ENCODE data around the gene PDCL2.

DNA sequence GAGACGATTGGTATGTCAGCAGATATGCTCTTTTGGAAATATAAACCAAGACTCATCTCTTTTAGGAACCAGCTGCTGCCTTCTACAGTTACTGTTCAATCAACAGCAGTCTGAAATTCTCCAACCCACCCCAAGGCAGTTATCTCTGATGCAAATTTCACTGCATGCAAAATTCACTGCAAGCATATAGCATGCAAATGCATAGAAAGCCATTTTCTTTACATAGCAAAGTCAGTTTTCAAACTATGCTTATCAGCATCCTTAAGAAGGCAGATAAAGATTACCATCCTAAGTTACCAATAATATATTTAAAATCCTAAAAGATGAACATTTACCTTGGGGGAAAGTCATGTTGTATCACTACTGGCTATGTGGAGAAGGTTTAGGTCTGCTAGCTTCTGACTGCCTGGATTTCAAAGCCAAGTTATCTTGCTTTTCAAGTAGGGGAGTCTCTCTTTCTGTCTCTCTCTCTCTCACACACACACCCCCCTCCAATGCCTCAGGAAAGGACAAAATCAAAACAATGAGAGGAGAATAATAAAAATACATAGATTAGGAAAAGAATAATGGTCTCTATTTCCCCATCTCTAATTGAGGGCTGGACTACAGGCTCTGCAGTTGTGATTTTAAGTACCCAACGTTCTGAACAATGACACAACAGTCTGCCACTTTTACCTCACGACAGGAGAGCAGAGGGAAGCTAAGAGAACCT lies 42.5 kb upstream of the PDCL2 start:
- no peak for TF ChIP-seq ZBTB7A (IDR thresholded peaks at IDR 0.05; ENCODE audit: borderline replicate concordance, control insufficient read depth, low read depth, low read length)
- TF ChIP-seq SPI1 (IDR thresholded peaks at IDR 0.05; ENCODE audit: borderline replicate concordance, low read depth, low read length): no peak
- TF ChIP-seq KAT8 (IDR thresholded peaks at IDR 0.05; ENCODE audit: low read depth): no peak
- no peak for TF ChIP-seq TEAD2 (tag; IDR thresholded peaks at IDR 0.05)
- no peak for TF ChIP-seq ATF4 (CRISPR knock-in tag; IDR thresholded peaks at IDR 0.05)
- TF ChIP-seq, protein P1, sequence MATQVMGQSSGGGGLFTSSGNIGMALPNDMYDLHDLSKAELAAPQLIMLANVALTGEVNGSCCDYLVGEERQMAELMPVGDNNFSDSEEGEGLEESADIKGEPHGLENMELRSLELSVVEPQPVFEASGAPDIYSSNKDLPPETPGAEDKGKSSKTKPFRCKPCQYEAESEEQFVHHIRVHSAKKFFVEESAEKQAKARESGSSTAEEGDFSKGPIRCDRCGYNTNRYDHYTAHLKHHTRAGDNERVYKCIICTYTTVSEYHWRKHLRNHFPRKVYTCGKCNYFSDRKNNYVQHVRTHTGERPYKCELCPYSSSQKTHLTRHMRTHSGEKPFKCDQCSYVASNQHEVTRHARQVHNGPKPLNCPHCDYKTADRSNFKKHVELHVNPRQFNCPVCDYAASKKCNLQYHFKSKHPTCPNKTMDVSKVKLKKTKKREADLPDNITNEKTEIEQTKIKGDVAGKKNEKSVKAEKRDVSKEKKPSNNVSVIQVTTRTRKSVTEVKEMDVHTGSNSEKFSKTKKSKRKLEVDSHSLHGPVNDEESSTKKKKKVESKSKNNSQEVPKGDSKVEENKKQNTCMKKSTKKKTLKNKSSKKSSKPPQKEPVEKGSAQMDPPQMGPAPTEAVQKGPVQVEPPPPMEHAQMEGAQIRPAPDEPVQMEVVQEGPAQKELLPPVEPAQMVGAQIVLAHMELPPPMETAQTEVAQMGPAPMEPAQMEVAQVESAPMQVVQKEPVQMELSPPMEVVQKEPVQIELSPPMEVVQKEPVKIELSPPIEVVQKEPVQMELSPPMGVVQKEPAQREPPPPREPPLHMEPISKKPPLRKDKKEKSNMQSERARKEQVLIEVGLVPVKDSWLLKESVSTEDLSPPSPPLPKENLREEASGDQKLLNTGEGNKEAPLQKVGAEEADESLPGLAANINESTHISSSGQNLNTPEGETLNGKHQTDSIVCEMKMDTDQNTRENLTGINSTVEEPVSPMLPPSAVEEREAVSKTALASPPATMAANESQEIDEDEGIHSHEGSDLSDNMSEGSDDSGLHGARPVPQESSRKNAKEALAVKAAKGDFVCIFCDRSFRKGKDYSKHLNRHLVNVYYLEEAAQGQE (IDR thresholded peaks at IDR 0.05; ENCODE audit: borderline replicate concordance): no peak
- TF ChIP-seq, protein P1 (CRISPR knock-in tag; IDR thresholded peaks at IDR 0.05; ENCODE audit: low read depth): no peak
- no peak for TF ChIP-seq FOXP1 (CRISPR knock-in tag; IDR thresholded peaks at IDR 0.05)
- no peak for TF ChIP-seq CTBP1 (IDR thresholded peaks at IDR 0.05; ENCODE audit: borderline replicate concordance)
- no peak for TF ChIP-seq SIN3A (IDR thresholded peaks at IDR 0.05; ENCODE audit: borderline replicate concordance in 2 of 2, control insufficient read depth in 1 of 2, low read depth in 2 of 2, low read length in 2 of 2)
- no peak for TF ChIP-seq NFIC (IDR thresholded peaks at IDR 0.05)
- no peak for TF ChIP-seq IRF1 (CRISPR knock-in tag; IDR thresholded peaks at IDR 0.05; ENCODE audit: borderline replicate concordance)

Measured in K562 (cell line).